ENCODE results near the gene DOC2A. TPM values are rescaled to one million over a fixed set of nuclear protein-coding genes. Genes with fewer than 3 reads are reported as not detected.
A peak's percentile ranks its signal among the peaks of the same experiment; 100 is the strongest.

DOC2A gene
- total and polyA plus RNA-seq, 10 donors = 0.74 to 4.8 (median 2.5) TPM

DNA sequence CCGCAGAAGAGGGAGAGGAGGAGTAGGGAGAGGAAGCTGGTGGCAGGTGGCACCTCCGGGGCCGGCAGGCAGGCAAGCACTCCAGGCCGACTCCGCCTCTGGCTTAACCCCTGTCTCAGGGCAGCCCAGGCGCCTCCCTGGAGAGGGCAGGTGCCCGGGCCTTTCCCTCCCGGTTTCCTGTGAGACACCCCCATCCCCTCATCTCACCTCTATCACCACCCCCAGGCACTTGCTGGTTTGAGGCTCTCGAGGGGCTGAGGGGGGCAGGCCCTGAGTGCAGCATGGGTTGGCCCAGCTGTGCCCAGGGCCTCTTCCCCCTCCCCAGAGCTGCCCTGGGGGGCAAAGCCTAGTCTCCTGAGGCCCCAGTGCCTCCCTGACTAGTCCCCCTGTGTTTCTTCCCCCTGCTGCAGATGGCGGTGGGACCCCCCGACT lies 6.0 kb downstream of the DOC2A start:
- intact Hi-C loops (cut with DNase I; ENCODE audit: low total_unique reads) = loop anchor here (5.0 kb wide), 2 partner anchors 43 to 308 kb away; partner anchors contain the start of gene TMEM219
- peaks cover 0 to 18% (median 8%) of the 10 kb centered on the region in 7 donors for H3K27me3 ChIP-seq (replicated peaks in 1 of 7)
- H3K27ac ChIP-seq = no peak overlapping the region
- no peaks in the 10 kb centered on the region for H3K9me3 ChIP-seq
- WGBS, 5 donors = 25 to 44% (median 34%) methylated on average over 8 to 11 of the region's 11 CpGs
- H3K4me3 ChIP-seq = no peak overlapping the region
- peaks cover 0 to 20% (median 13%) of the 10 kb centered on the region in 6 donors for H3K4me1 ChIP-seq
- TF ChIP-seq, protein P1, sequence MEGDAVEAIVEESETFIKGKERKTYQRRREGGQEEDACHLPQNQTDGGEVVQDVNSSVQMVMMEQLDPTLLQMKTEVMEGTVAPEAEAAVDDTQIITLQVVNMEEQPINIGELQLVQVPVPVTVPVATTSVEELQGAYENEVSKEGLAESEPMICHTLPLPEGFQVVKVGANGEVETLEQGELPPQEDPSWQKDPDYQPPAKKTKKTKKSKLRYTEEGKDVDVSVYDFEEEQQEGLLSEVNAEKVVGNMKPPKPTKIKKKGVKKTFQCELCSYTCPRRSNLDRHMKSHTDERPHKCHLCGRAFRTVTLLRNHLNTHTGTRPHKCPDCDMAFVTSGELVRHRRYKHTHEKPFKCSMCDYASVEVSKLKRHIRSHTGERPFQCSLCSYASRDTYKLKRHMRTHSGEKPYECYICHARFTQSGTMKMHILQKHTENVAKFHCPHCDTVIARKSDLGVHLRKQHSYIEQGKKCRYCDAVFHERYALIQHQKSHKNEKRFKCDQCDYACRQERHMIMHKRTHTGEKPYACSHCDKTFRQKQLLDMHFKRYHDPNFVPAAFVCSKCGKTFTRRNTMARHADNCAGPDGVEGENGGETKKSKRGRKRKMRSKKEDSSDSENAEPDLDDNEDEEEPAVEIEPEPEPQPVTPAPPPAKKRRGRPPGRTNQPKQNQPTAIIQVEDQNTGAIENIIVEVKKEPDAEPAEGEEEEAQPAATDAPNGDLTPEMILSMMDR (IDR thresholded peaks at IDR 0.05 in 8 of 11, conservative IDR thresholded peaks at IDR 0.05 in 3 of 11) = no peak
- peak in 2 of 3 donors; percentile 19 to 36 for TF ChIP-seq POLR2AphosphoS5 (IDR thresholded peaks at IDR 0.05)
- no peak for TF ChIP-seq POLR2A (IDR thresholded peaks at IDR 0.05)
- H3K36me3 ChIP-seq = peaks cover 0 to 65% (median 20%) of the 10 kb centered on the region in 6 donors
- no peak for DNase-seq

DNA sequence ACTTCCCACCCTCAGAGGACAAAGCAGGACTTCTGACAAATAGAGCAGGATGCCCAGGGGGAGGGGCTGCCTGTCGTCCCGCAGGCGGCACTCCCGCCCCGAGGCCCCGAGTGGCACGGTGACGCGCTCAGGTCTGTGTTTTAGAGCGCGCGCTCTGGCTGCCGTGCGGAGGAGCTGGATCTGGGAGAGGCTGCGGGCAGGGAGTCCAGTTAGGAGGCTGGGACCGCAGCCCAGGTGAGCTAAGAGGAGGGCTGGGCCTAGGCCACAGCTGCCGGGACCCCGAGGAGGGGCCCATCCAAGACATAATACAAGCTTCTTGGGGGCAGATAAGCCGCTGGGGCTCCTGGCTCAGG lies 6.4 kb downstream of the DOC2A start:
- Histone ChIP-seq H3K9me3 (no peaks in the 10 kb centered on the region), H3K36me3 (peaks cover 0 to 70% (median 20%) of the 10 kb centered on the region in 6 donors), H3K27me3 (replicated peaks in 1 of 7) (peaks cover 0 to 14% (median 4%) of the 10 kb centered on the region in 7 donors), H3K4me1 (peaks cover 0 to 19% (median 12%) of the 10 kb centered on the region in 6 donors), H3K27ac (no peak overlapping the region), H3K4me3 (no peak overlapping the region)
- intact Hi-C loops (cut with DNase I; ENCODE audit: low total_unique reads) = loop anchor here (5.0 kb wide), 1 partner anchor 42 kb away; the partner anchor contains the start of gene TMEM219
- TF ChIP-seq POLR2AphosphoS5 (IDR thresholded peaks at IDR 0.05) = peak in 1 of 3 donors; percentile 56
- TF ChIP-seq, protein P1 (IDR thresholded peaks at IDR 0.05 in 8 of 11, conservative IDR thresholded peaks at IDR 0.05 in 3 of 11) = no peak
- peak; percentile 70 for DNase-seq
- 62 to 76% (median 72%) methylated on average over 11 to 19 of the region's 19 CpGs for WGBS, 5 donors

DNA sequence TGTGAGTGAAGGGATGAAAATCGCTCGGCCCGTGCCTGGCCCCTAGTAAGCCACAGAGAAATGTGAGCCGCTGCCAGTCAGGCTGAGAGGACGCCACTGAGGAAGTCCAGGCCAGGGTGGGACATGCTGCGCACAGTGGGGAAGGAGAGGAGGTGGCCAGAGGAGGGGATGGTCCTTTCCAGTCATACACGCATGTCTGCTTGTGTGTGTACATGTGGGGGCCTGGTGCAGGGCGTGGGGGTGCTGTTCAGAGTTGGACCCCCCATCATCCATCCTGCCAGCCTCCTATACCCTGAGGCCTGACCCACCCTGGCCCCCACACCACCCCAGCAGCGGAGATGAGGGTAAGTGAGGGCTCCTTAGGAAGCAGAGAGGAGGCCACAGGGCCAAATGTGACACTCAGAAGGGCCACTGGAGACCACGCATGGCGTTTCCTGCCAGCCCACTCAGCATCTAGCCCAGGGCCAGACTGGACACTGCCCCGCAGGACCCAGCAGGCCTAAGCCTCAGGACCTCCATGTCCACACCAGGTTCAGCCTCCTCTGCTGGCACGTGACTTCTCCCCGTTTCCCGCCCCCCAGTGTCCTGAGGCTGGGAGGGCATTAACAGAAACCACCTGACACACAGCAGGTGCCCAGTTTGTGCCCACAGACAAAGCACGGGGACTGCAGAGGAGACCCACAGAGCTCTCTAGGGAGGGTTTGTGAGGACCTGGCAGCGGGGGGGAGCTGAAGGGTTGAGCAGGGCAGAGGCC lies 7.0 kb downstream of the DOC2A start:
- WGBS, 5 donors = 79 to 90% (median 87%) methylated on average over 15 to 17 of the region's 17 CpGs
- Histone ChIP-seq H3K27ac (no peak overlapping the region), H3K4me3 (no peak overlapping the region), H3K36me3 (peaks cover 0 to 74% (median 20%) of the 10 kb centered on the region in 6 donors), H3K4me1 (peaks cover 0 to 19% (median 12%) of the 10 kb centered on the region in 6 donors), H3K9me3 (no peaks in the 10 kb centered on the region), H3K27me3 (replicated peaks in 1 of 7) (peaks cover 0 to 8% (median 0%) of the 10 kb centered on the region in 7 donors)
- TF ChIP-seq POLR2A (IDR thresholded peaks at IDR 0.05) (no peak), POLR2AphosphoS5 (IDR thresholded peaks at IDR 0.05) (no peak)
- TF ChIP-seq, protein P1 (IDR thresholded peaks at IDR 0.05 in 8 of 11, conservative IDR thresholded peaks at IDR 0.05 in 3 of 11) = no peak
- peak; percentile 58 for DNase-seq
- intact Hi-C loops (cut with DNase I; ENCODE audit: low total_unique reads) = loop anchor here (5.0 kb wide), 1 partner anchor 42 kb away; the partner anchor contains the start of gene TMEM219
